Measurements from ENCODE around the gene TATDN3. TPM values are rescaled to one million over a fixed set of nuclear protein-coding genes. Genes with fewer than 3 reads are reported as not detected.
A peak's percentile ranks its signal among the peaks of the same experiment; 100 is the strongest.
"Not testable (repeated sequence)": the region's sequence is repeated elsewhere in the genome, so short reads cannot be mapped to it uniquely, and the experiment has no call there.

Gene TATDN3
- total RNA-seq, 1 experiment from 2014 or later = 15.7 TPM

DNA sequence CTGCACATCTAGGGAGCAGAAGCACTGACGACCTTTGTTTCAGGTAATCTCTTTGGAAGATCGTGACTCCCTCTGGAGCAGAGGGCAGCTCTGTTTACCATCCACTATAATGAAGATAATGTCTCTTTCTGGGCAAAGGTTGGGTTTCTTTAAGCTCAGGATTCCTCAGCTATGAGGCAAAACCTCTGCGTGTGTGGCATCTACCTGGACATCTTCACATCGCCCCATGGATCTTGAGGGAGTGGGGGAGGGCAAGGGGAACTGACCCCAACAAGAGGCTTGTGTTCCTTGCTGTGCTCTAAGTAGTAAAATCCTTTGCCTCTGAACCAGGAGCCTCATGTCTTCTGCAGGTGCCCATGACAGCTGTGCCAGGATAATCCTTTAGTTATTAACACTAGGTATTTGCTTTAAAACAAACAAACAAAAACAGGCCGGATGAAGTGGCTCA, 36.2 kb downstream of the TATDN3 start:
- no peak for DNase-seq (ENCODE audit: low read depth)

DNA sequence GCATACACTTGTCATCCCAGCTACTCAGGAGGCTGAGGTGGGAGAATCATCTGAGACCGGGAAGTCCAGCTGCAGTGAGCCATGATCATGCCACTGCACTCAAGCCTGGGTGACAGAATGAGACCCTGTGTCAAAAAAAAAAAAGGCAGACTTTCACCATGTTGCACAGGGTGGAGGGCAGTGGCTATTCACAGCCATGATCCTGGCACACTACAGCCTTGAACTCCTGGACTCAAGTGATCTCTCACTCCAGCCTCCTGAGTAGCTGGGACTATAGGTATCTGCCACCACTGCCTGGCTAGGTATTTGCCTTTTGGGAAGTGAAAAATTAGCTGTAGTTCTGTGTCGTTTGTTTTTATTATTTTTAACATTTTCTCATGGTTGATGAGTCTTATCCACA, 36.7 kb downstream of the TATDN3 start:
- DNase-seq (ENCODE audit: low read depth) = no peak

DNA sequence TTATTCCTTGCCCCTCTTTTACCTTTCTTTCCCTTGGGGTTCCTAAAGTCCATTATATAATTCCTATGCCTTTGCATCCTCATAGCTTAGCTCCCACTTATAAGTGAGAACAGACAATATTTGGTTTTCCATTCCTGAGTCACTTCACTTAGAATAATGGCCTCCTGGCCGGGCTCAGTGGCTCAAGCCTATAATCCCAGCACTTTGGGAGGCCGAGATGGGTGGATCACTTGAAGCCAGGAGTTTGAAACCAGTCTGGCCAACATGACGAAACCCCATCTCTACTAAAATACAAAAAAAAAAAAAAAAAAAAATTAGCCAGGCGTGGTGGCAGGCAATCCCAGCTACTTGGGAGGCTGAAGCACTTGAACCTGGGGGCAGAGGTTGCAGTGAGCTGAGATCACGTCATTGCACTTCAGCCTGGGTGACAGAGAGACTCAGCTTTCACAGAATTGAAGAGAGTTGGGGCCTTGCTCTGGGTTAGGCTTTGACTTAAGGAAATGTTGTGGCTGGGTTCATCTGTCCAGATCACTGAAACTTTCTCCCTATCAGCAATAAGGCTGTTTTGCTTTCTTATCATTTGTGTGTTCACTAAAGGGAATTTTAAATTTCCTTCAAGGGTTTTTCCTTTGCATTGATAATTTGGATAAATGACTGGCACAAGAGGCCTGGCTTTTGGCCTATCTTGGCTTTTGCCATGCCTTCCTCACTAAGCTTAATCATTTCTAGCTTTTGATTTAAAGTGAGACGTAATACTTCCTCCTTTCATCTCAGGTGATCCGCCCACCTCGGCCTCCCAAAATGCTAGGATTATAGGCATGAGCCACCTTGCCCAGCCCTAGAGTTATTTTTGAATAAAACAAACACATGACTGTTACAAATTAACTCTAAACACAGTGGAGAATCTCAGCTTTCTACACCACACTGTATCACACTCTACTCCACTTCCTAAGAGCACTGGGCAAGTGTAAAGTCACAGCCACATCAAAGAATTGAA, 41.8 kb downstream of the TATDN3 start:
- not testable (repeated sequence) for DNase-seq (ENCODE audit: low read depth)

DNA sequence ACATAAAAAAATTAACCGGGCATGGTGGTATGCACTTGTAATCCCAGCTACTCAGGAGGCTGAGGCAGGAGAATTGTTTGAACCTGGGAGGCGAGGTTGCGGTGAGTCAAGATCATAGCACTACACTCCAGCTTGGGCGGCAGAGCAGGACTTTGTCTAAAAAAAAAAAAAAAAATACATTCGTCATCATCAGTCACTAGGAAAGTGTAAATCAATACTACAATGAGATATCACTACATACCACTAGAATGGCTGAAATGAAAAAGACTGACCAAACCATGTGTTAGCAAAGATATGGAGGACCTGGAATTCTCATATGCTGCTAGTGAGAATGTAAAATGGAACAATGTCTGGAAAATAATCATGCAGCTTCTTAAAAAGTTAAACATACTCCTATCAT, 46.5 kb downstream of the TATDN3 start:
- DNase-seq (ENCODE audit: low read depth) = no peak

DNA sequence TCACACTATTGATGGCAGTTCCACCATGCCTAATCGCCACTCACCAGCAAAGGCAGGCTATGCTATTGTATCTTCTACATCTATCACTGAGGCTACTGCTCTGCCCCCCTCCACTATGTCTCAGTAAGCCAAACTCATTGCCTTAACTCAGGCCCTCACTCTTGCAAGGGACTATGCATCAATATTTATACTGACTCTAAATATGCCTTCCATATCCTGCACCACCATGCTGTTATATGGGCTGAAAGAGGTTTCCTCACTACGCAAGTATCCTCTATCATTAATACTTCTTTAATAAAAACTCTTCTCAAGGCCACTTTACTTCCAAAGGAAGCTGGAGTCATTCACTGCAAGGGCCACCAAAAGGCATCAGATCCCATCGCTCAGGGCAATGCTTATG, 52.8 kb downstream of the TATDN3 start:
- DNase-seq (ENCODE audit: low read depth) = not testable (repeated sequence)

DNA sequence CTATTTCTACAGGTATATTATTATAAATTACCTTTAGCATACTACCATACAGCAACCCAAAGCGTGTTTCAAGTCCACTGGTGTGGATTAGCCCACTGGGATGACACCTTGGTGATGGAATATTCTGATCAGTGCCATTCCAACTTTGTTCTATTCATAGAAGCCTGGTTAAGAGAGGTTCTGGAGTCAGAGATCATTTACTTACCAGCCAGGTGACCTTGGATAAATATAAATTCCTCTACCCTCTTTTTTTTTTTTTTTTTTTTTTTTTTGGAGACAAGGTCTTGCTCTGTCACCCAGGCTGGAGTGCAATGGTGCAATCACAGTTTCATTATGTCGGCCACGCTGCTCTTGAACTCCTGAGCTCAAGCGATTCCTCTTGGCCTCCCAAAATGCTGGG, 55.9 kb downstream of the TATDN3 start, which contains the start of gene SPATA45:
Gene SPATA45 (minus strand): TSS at position 101 of the 400 bp plus-strand sequence. CDS start 11,500 bp downstream, outside the sequence.
- no peak for DNase-seq (ENCODE audit: low read depth)

DNA sequence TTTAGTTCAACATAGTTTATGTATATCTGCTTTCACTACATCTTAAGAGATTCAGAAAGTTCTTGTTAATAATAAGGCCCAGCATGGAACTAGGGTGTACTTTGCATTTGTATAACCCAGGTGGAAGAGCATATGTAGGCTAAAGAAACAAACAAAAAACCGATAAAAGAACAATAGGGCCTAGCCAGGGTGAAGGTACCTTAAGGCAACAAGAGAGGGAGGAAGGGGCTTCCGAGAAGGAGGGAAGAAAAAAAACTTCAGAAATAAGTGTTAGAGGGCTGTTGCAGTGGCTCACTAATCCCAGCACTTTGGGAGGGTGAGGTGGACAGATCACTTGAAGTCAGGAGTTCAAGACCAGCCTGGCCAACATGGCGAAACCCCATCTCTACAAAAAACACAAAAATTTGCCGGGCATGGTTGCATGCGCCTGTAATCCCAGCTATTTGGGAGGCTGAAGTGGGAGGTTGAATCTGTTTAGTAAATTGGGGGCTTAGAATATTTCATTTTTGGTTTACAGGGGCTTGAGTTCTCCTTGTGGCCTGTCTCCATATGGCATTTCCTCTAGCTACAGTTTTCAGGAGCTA, 60.5 kb downstream of the TATDN3 start:
- no peak for DNase-seq (ENCODE audit: low read depth)

DNA sequence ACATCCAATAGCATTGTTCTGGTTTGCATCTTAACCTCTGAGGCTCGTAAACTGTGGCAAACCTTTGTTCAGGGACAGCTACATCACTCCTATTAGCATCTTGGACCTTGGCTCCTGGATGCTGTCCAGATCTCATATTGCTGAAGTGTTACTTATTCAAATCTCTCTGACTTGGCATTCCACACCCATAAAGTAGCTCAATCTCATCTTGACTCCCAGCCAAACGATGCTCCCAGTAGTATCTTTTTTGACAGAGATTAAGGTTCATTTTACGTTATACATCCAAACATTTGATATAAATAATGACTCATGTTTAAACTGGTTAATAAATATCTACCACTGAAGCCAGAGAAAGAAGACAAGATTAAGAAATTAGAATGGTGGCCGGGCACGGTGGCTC, 62.0 kb downstream of the TATDN3 start:
- DNase-seq (ENCODE audit: low read depth) = peak; percentile 24

DNA sequence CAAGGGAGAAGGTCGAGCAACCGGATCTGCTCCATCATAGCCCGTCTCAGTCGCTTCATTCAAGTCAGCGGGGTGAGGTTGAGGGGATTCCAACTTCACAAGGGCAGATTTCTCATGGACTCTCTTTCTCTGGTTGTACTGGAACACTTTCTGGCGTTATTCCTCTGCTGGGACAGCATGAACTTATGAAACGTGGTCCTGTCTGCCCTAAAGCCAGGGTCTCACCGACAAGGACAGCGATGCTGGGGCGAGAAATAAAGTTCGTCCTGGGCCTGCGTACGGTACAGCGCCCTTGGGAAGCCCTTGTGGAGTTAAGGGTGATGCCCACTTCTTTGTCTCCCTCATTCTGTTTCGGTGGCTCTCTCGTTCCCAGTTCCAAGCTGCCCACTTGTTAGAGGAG, 65.1 kb downstream of the TATDN3 start:
- DNase-seq (ENCODE audit: low read depth) = no peak

DNA sequence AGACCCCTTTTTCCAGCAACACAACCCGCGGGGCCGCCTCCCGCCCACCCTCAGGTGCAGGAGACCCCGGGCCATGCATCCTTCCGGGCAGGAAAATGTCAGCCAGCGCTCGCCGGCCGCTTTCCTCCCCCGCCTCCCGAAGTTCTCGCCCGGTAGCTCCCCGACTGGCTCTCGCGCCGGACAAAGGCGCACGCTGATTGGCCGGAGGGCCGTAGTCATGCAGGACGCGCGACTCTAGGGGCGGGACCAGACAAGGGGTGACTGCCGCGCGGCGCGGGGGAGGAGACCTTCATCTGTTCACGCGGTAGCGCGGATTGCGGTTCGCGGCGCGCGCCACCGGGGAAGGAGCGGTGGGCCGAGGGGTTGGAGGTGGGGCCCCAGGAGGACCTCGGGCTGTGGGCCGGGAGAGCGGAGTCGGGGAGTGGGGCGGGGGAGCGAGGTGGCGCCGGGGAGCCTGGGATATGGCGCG, 66.3 kb downstream of the TATDN3 start, which contains the start of gene FLVCR1:
Gene FLVCR1 (plus strand): TSS at position 284 of the 469 bp plus-strand sequence. CDS start 178 bp downstream, at position 462.
- DNase-seq (ENCODE audit: low read depth) = peak; percentile 97

DNA sequence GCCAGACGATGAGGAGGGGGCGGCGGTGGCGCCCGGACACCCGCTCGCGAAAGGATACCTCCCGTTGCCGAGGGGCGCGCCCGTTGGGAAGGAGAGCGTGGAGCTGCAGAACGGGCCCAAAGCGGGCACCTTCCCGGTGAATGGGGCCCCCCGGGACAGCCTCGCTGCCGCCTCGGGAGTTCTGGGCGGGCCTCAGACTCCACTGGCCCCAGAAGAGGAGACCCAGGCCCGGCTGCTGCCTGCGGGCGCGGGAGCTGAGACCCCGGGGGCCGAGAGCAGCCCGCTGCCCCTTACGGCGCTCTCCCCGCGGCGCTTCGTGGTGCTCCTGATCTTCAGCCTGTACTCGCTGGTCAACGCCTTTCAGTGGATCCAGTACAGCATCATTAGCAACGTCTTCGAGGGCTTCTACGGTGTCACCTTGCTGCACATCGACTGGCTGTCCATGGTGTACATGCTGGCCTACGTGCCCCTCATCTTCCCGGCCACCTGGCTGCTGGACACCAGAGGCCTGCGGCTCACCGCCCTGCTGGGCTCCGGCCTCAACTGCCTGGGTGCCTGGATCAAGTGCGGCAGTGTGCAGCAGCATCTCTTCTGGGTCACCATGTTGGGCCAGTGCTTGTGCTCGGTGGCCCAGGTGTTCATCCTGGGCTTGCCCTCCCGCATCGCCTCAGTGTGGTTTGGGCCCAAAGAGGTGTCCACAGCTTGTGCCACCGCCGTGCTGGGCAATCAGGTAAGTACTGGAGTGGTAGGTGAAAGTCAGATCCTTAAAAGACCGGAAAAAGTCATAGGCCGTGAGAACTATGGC, 67.0 kb downstream of the TATDN3 start:
- DNase-seq (ENCODE audit: low read depth) = peak; percentile 59

DNA sequence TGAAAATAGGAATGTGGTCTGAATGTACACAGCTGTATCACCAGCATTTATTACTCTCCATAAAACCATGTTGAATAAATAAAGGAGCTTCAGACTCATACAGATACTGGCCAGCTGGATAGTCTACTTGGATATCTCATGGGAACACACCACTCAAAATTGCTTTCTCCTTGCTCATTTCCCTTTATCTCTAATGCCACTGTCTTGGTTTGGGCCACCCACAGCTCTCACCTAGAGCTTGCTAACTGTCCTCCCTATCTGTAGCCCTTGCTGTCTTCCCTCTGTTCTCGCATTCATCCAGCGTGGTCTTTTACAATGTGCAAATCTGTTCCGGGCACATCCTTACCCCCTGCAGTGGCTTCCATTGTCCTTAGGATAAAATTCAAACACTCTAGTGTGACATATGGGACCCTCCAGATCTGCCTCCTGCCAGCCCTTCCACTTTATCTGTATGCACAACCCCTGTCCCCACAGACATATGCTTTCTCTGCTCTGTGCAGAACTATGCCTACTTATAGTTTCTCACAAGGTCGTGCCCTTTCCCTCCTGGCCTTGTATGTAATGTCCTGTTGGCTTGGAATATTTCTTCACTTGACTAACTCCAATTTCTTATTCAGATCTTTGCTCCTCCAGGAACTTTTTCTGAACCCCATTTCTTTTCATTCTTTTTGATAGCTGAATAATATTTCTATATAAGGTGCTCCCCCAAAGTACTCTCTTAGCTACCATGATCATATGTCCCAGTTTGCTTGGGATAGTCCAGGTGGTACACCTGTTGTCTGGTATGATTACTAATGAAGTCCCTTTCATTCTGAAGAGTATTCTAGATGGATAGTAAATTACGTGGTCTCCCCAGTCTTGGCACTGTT, 69.3 kb downstream of the TATDN3 start:
- peak; percentile 39 for DNase-seq (ENCODE audit: low read depth)

DNA sequence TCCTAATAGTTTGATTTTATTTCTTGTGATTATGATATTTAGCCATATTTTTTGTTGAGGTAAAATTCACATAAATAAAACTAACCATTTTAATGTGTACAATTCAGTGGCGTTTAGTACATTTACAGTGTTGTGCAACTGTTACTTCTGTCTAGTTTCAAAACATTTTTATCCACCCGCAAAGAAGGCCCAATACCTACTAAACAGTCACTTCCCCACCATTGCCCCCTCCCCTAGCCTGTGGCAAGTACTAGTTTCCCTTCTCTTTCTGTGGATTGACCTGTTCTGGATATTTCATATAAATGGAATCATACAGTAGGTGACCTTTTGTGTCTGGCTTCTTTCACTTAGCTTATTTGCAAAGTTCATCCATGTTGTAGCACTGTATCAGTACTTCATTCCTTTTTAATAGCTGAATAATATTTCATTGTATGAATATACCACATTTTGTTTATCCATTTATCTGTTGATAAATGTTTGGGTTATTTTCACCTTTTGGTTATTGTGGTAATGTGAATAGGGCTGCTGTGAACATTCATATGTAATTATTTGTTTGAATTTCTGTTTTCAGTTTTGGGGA, 70.5 kb downstream of the TATDN3 start:
- no peak for DNase-seq (ENCODE audit: low read depth)

DNA sequence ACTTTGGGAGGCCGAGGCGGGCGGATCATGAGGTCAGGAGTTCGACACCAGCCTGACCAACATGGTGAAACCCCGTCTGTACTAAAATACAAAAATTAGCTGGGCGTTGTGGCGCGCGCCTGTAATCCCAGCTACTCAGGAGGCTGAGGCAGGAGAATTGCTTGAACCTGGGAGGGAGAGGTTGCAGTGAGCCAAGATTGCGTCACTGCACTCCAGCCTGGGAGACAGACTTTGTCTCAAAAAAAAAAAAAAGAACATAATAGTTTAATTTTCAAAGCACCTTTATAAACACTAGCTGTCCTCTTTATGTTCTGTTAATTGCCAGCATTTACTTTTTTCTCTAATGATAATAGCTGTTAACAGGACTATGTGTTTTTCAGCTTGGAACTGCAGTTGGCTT, 71.7 kb downstream of the TATDN3 start:
- not testable (repeated sequence) for DNase-seq (ENCODE audit: low read depth)

DNA sequence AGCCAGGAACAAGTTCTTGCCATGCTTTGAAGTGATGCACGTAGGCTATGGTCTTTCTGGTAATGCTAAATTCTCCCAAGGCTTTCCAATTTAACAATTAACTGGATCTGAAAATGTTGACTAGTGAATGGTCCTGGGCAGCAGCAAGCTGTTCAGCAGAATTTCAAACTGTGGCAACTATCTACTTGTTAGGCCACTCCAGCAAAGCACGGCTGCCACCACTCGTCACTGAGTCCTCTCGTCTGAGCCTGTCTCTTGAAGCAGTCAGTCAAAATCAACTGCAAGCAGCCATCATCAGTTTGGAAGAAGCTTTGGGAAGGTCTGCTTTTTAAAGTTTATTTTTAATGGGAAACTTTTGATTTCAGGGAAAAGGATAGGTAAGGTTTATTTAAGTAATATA, 72.5 kb downstream of the TATDN3 start:
- DNase-seq (ENCODE audit: low read depth) = no peak

Other genes with a start within 250 kb of the TATDN3 start
- gene ATF3, start 183.1 kb upstream of the TATDN3 start, total RNA-seq (2014; rRNA removed; shearing (Covaris generic)) = 5.1 and 6.0 TPM in 2 replicates
- gene BATF3, start 92.1 kb upstream of the TATDN3 start, total RNA-seq (2014; rRNA removed; shearing (Covaris generic)) = 3.3 and 3.7 TPM in 2 replicates
- gene NSL1, start 117 bp upstream of the TATDN3 start, total RNA-seq (2014; rRNA removed; shearing (Covaris generic)) = 44.5 and 87.9 TPM in 2 replicates
- 1.8 TPM in 1 of 2 replicates, not detected in the other for gene SPATA45, start 55.8 kb downstream of the TATDN3 start, total RNA-seq (2014; rRNA removed; shearing (Covaris generic))
- gene FLVCR1, start 66.4 kb downstream of the TATDN3 start, total RNA-seq (2014; rRNA removed; shearing (Covaris generic)) = 4.2 and 8.1 TPM in 2 replicates
- gene VASH2, start 158.6 kb downstream of the TATDN3 start, total RNA-seq (2014; rRNA removed; shearing (Covaris generic)) = 0.44 and 0.79 TPM in 2 replicates
- 19.1 and 31.8 TPM in 2 replicates for gene ANGEL2, start 224.0 kb downstream of the TATDN3 start, total RNA-seq (2014; rRNA removed; shearing (Covaris generic))

Measured in M059J (cell line).